ENCODE data around the gene TRPM8. TPM values are rescaled to one million over a fixed set of nuclear protein-coding genes. Genes with fewer than 3 reads are reported as not detected.

The TRPM8 gene
- total and polyA plus RNA-seq, 2 experiments from 2014 or later, result 0.11 to 0.14 TPM

- H3K4me3 Mint-ChIP-seq, result no peak overlapping the region
Observed at GRCh38 chr2:233996000-233996399, 78.8 kb downstream of the TRPM8 start.

GRCh38 chr2:233996461-233996860, 79.3 kb downstream of the TRPM8 start:
- no peaks in the 10 kb centered on the region for H3K4me1 Mint-ChIP-seq
- H3K4me1 ChIP-seq (ENCODE audit: insufficient read depth), result 0 out of 2 replicates have a peak, but pooled peaks cover 2% of the 10 kb centered on the region
- 0 out of 2 replicates have a peak, but pooled peaks cover 5% of the 10 kb centered on the region for H3K9me2 ChIP-seq (ENCODE audit: insufficient read depth)
- no peak overlapping the region for H3K4me2 ChIP-seq
- H2AFZ ChIP-seq, result no peak overlapping the region
- H4K20me1 ChIP-seq (replicated peaks; ENCODE audit: insufficient read depth), result no peaks in the 10 kb centered on the region
- peaks cover 19% of the 10 kb centered on the region for H3K9me3 Mint-ChIP-seq
- H3K27ac Mint-ChIP-seq, result no peak overlapping the region
- DNase-seq (ENCODE audit: low spot score), result no peak
- H3K36me3 Mint-ChIP-seq (ENCODE audit: low read depth), result peaks cover 3% of the 10 kb centered on the region; the same call in 2 of the 3 replicates
- peaks cover 2% of the 10 kb centered on the region for H3K27me3 Mint-ChIP-seq (ENCODE audit: insufficient read depth, low read depth, poor library complexity)
- no peak overlapping the region for H3K4me3 Mint-ChIP-seq
- no peaks in the 10 kb centered on the region for H3F3A ChIP-seq (replicated peaks; ENCODE audit: low read depth)
- ATAC-seq, result no peak
- H3K36me3 ChIP-seq (ENCODE audit: insufficient read depth), result no peaks in the 10 kb centered on the region
- H3K27me3 ChIP-seq (ENCODE audit: insufficient read depth), result no peaks in the 10 kb centered on the region
- no peaks in the 10 kb centered on the region for H3K79me2 ChIP-seq (replicated peaks; ENCODE audit: insufficient read depth)
- H3K4me3 ChIP-seq, result no peak overlapping the region
- no peak overlapping the region for H3K27ac ChIP-seq (ENCODE audit: low read depth)
- no peak for TF ChIP-seq CTCF (conservative IDR thresholded peaks at IDR 0.05; ENCODE audit: low read depth in 2 of 2)
- TF ChIP-seq NANOG (IDR thresholded peaks at IDR 0.05; ENCODE audit: borderline replicate concordance), result no peak
- no peak for TF ChIP-seq CREB1 (CRISPR knock-in tag; IDR thresholded peaks at IDR 0.05; ENCODE audit: low read depth)
- TF ChIP-seq STAT1 (IDR thresholded peaks at IDR 0.05; ENCODE audit: unreplicated experiment), result no peak
- no peak for TF ChIP-seq REST (IDR thresholded peaks at IDR 0.05; ENCODE audit: unreplicated experiment)
- no peak for TF ChIP-seq JUNB (IDR thresholded peaks at IDR 0.05; ENCODE audit: unreplicated experiment)
- TF ChIP-seq ZNF462 (CRISPR knock-in tag; IDR thresholded peaks at IDR 0.05), result no peak
- TF ChIP-seq ETS1 (IDR thresholded peaks at IDR 0.05), result no peak
- TF ChIP-seq ZNF331 (CRISPR knock-in tag; IDR thresholded peaks at IDR 0.05; ENCODE audit: low read depth), result no peak

More at GRCh38 chr2:233996000-233996399, 78.8 kb downstream of the TRPM8 start:
- Histone ChIP-seq H3F3A (replicated peaks; ENCODE audit: low read depth) (no peaks in the 10 kb centered on the region), H3K4me3 (no peak overlapping the region), H3K4me1 (ENCODE audit: insufficient read depth) (0 out of 2 replicates have a peak, but pooled peaks cover 2% of the 10 kb centered on the region), H3K27me3 (ENCODE audit: insufficient read depth) (no peaks in the 10 kb centered on the region), H3K4me2 (no peak overlapping the region), H3K79me2 (replicated peaks; ENCODE audit: insufficient read depth) (no peaks in the 10 kb centered on the region), H4K20me1 (replicated peaks; ENCODE audit: insufficient read depth) (no peaks in the 10 kb centered on the region), H3K9me2 (ENCODE audit: insufficient read depth) (0 out of 2 replicates have a peak, but pooled peaks cover 5% of the 10 kb centered on the region), H2AFZ (no peak overlapping the region), H3K27ac (ENCODE audit: low read depth) (no peak overlapping the region), H3K36me3 (ENCODE audit: insufficient read depth) (no peaks in the 10 kb centered on the region)
- Mint-ChIP-seq H3K4me1 (no peaks in the 10 kb centered on the region), H3K36me3 (ENCODE audit: low read depth) (peaks cover 3% of the 10 kb centered on the region; the same call in 2 of the 3 replicates), H3K27ac (no peak overlapping the region), H3K27me3 (ENCODE audit: insufficient read depth, low read depth, poor library complexity) (peaks cover 2% of the 10 kb centered on the region), H3K9me3 (peaks cover 23% of the 10 kb centered on the region)
- DNase-seq (ENCODE audit: low spot score), result no peak
- ATAC-seq, result no peak
- TF ChIP-seq CREB1 (CRISPR knock-in tag; IDR thresholded peaks at IDR 0.05; ENCODE audit: low read depth), result no peak
- TF ChIP-seq ZNF114 (CRISPR knock-in tag; IDR thresholded peaks at IDR 0.05), result no peak

Measured in GM23338 (cell line).